ENCODE results near the gene PHYKPL. TPM values are rescaled to one million over a fixed set of nuclear protein-coding genes. Genes with fewer than 3 reads are reported as not detected.

Gene PHYKPL
- total and polyA plus RNA-seq, 7 experiments from 2014 or later = 38.8 to 265 (median 143) TPM

DNA sequence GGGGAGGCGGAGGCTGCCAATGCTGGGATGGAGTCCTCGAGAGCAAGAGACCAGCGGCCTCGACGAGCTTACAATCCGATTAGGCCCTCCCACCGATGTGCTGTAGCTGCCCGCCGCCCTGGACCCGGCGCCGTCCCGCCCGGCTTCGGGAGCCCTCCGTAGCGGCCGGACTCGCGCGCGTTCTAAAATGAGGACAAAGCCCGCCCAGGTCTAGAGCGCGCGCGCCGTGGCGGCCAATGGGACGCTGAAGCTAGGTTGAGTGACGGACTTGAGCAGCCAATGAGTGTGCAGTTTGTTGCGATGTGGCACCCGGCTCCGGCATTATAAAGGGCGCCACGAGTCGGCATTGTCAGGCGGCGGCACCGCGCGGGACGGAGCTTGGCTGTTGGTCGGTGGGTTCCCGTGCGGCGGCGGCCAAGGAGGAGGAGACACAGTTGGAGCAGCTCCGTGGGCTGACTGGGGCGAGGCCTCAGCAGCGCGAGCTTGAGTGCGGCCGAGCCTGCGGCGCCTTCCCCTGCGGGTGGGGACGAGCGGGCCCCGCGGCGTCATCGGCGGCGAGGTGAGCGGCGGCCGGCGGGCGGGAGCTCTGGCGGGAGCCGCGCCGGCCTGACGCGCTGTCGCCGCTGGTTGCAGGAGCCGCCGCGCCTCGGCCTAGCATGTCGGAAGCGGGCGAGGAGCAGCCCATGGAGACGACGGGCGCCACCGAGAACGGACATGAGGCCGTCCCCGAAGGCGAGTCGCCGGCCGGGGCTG lies 28.2 kb downstream of the PHYKPL start, which contains the start of gene HNRNPAB:
Gene HNRNPAB (plus strand): TSS at position 352 of the 753 bp plus-strand sequence. CDS start 305 bp downstream, at position 657.
- ATAC-seq (peak; percentile 92), DNase-seq (peak; percentile 93 to 98 (median 95))
- ChIA-PET POLR2A (interaction anchor here (0.6 to 1.5 kb wide), 13 partner anchors 10 to 1474 kb away, joined by 3 to 16 read pairs (median 3); partner anchors contain the start of gene PHYKPL), CTCF (interaction anchor here (0.6 kb wide), 1 partner anchor 386 kb away, joined by 3 read pairs; the partner anchor contains the start of gene COL23A1)
- Histone ChIP-seq H3K27me3 (ENCODE audit: control insufficient read depth in 2 of 2, insufficient read depth in 2 of 2, low read length in 2 of 2) (no peaks in the 10 kb centered on the region), H3K27ac (ENCODE audit: low read depth, low read length) (peak within 1 kb of the TSS; percentile 88), H3K4me1 (ENCODE audit: control insufficient read depth in 2 of 2, insufficient read depth in 2 of 2, low read length in 2 of 2) (peaks cover 11 to 25% of the 10 kb centered on the region in 2 donors), H3K4me3 (ENCODE audit: low read length) (peak within 1 kb of the TSS; percentile 94), H3K36me3 (ENCODE audit: control insufficient read depth in 2 of 3, insufficient read depth in 3 of 3, low read length in 3 of 3) (peaks cover 19 to 29% (median 23%) of the 10 kb centered on the region in 3 experiments), H3K9me3 (ENCODE audit: control insufficient read depth in 2 of 3, low read length in 3 of 3) (no peaks in the 10 kb centered on the region)
- Mint-ChIP-seq H3K4me3 (peak within 1 kb of the TSS; percentile 90 to 100 (median 99)), H3K36me3 (peaks cover 3 to 29% (median 14%) of the 10 kb centered on the region in 5 donors), H3K4me1 (peaks cover 27 to 35% (median 33%) of the 10 kb centered on the region in 7 donors), H3K27me3 (peaks cover 0 to 2% (median 0%) of the 10 kb centered on the region in 5 donors), H3K9me3 (peaks cover 0 to 5% (median 0%) of the 10 kb centered on the region in 11 donors), H3K27ac (peak within 1 kb of the TSS; percentile 91 to 100 (median 99))
- intact Hi-C loops (cut with micrococcal nuclease) = loop anchor here (1.0 to 10.0 kb wide), 11 partner anchors 28 to 1840 kb away; partner anchors contain the start of genes PHYKPL (in 2 of the 2), RUFY1 (in 2 of the 2), ARL10 (in 1 of the 2) and CLK4 (in 1 of the 2)

DNA sequence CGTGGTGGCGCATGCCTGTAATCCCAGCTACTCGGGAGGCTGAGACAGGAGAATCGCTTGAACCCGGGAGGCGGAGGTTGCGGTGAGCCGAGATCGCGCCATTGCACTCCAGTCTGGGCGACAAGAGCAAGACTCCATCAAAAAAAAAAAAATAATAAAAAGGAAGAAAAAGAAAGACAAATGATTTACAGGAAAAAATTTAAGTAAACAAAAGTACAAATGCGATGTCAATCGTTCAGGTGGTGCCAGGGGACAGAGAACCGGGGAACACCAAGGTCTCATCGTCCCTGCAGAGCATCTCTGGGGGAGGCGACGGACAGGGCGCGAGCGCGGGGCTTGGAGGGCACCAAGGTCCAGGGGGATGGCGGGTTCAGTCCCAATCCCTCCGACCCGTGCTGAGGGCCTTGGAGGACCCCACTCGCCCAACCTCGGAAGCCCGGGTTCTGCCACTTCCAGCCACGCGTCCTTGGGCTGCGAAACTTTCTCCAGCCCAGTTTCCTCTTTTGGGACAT lies 28.9 kb downstream of the PHYKPL start:
- H3K9me3 ChIP-seq (ENCODE audit: control insufficient read depth in 2 of 3, low read length in 3 of 3) = no peaks in the 10 kb centered on the region
- H3K4me3 ChIP-seq (ENCODE audit: low read length) = peak overlapping the region; percentile 94
- Mint-ChIP-seq H3K9me3 (peaks cover 0 to 5% (median 0%) of the 10 kb centered on the region in 11 donors), H3K4me1 (peaks cover 21 to 33% (median 28%) of the 10 kb centered on the region in 7 donors), H3K27me3 (peaks cover 0 to 2% (median 0%) of the 10 kb centered on the region in 5 donors), H3K27ac (peak overlapping the region in 8 of 9 donors; percentile 58 to 100 (median 98)), H3K4me3 (peak overlapping the region; percentile 90 to 100 (median 99)), H3K36me3 (peaks cover 3 to 24% (median 14%) of the 10 kb centered on the region in 5 donors)
- peaks cover 12 to 23% (median 17%) of the 10 kb centered on the region in 3 experiments for H3K36me3 ChIP-seq (ENCODE audit: control insufficient read depth in 2 of 3, insufficient read depth in 3 of 3, low read length in 3 of 3)
- H3K27me3 ChIP-seq (ENCODE audit: control insufficient read depth in 2 of 2, insufficient read depth in 2 of 2, low read length in 2 of 2) = no peaks in the 10 kb centered on the region
- peaks cover 11 to 25% of the 10 kb centered on the region in 2 donors for H3K4me1 ChIP-seq (ENCODE audit: control insufficient read depth in 2 of 2, insufficient read depth in 2 of 2, low read length in 2 of 2)
- CTCF ChIA-PET = no interaction called here
- ATAC-seq (peak; percentile 6), DNase-seq (no peak)
- POLR2A ChIA-PET = interaction anchor here (0.8 to 1.5 kb wide), 10 partner anchors 11 to 1474 kb away, joined by 3 to 16 read pairs (median 3); partner anchors contain the start of gene PHYKPL
- intact Hi-C loops (cut with micrococcal nuclease) = loop anchor here (1.0 to 10.0 kb wide), 11 partner anchors 29 to 1839 kb away; partner anchors contain the start of genes PHYKPL (in 2 of the 2), RUFY1 (in 2 of the 2), ARL10 (in 1 of the 2) and CLK4 (in 1 of the 2)
- peak overlapping the region; percentile 88 for H3K27ac ChIP-seq (ENCODE audit: low read depth, low read length)

DNA sequence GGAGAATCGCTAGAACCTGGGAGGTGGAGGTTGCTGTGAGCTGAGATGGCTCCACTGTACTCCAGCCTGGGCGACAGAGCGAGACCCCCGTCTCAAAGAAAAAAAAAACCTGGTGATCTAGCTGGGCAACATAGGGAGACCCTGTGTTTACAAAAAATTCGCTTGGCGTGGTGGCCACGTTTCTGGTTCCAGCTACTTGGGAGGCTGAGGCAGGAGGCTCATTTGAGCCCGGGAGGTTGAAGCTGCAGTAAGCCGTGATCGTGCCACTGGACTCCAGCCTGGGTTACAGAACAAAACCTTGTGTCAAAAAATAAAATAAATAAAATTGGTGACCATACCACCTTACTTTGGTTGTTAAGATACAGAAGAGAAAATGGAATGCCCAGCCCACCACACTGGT lies 30.1 kb downstream of the PHYKPL start:
- intact Hi-C loops (cut with micrococcal nuclease) = loop anchor here (5.0 to 10.0 kb wide), 5 partner anchors 70 to 1838 kb away; partner anchors contain the start of genes RUFY1 (in 2 of the 2), ARL10 (in 1 of the 2), KIAA1191 (in 1 of the 2) and RMND5B (in 1 of the 2)
- Mint-ChIP-seq H3K27ac (peak overlapping the region in 2 of 9 donors; percentile 31 to 65), H3K4me1 (peaks cover 13 to 26% (median 21%) of the 10 kb centered on the region in 7 donors), H3K27me3 (peaks cover 0 to 2% (median 0%) of the 10 kb centered on the region in 5 donors), H3K9me3 (peaks cover 0 to 5% (median 0%) of the 10 kb centered on the region in 11 donors), H3K4me3 (peak overlapping the region in 9 of 10 donors; percentile 41 to 96 (median 56)), H3K36me3 (peaks cover 3 to 22% (median 14%) of the 10 kb centered on the region in 5 donors)
- H3K4me1 ChIP-seq (ENCODE audit: control insufficient read depth in 2 of 2, insufficient read depth in 2 of 2, low read length in 2 of 2) = peaks cover 11 to 21% of the 10 kb centered on the region in 2 donors
- H3K9me3 ChIP-seq (ENCODE audit: control insufficient read depth in 2 of 3, low read length in 3 of 3) = no peaks in the 10 kb centered on the region
- peaks cover under 1 to 13% (median 9%) of the 10 kb centered on the region in 3 experiments for H3K36me3 ChIP-seq (ENCODE audit: control insufficient read depth in 2 of 3, insufficient read depth in 3 of 3, low read length in 3 of 3)
- DNase-seq (no peak), ATAC-seq (no peak)
- POLR2A ChIA-PET = interaction anchor here (1.1 kb wide), 1 partner anchor 9 kb away, joined by 3 read pairs; no protein-coding TSS in a partner anchor
- H3K27me3 ChIP-seq (ENCODE audit: control insufficient read depth in 2 of 2, insufficient read depth in 2 of 2, low read length in 2 of 2) = no peaks in the 10 kb centered on the region
- no peak overlapping the region for H3K27ac ChIP-seq (ENCODE audit: low read depth, low read length)
- no peak overlapping the region for H3K4me3 ChIP-seq (ENCODE audit: low read length)
- CTCF ChIA-PET = interaction anchor here (0.7 kb wide), 1 partner anchor 33 kb away, joined by 4 read pairs; no protein-coding TSS in a partner anchor

DNA sequence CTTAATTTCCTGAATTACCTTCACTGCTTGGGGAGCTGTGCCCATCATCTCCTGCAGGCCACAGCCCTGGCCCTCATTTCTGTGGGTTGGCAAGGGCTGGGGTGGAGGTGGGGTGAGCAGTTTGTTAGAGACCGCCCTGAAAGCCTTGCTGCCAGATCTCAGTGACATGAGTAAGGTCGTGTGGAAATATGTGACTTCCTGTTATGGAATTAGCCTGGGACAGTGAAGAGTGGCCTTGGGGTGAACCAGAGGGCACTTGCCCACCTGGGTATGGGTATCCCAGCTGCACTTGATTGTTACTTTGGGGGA lies 30.7 kb downstream of the PHYKPL start:
- Mint-ChIP-seq H3K36me3 (peaks cover 3 to 17% (median 10%) of the 10 kb centered on the region in 5 donors), H3K27ac (peak overlapping the region in 2 of 9 donors; percentile 12 to 31), H3K4me1 (peaks cover 11 to 19% (median 14%) of the 10 kb centered on the region in 7 donors), H3K27me3 (peaks cover 0 to 2% (median 0%) of the 10 kb centered on the region in 5 donors), H3K4me3 (peak overlapping the region in 7 of 10 donors; percentile 7 to 49 (median 41)), H3K9me3 (peaks cover 0 to 5% (median 0%) of the 10 kb centered on the region in 11 donors)
- ATAC-seq (no peak), DNase-seq (no peak)
- H3K4me3 ChIP-seq (ENCODE audit: low read length) = no peak overlapping the region
- ChIA-PET POLR2A (interaction anchor here (1.1 kb wide), 1 partner anchor 9 kb away, joined by 3 read pairs; no protein-coding TSS in a partner anchor), CTCF (no interaction called here)
- no peaks in the 10 kb centered on the region for H3K27me3 ChIP-seq (ENCODE audit: control insufficient read depth in 2 of 2, insufficient read depth in 2 of 2, low read length in 2 of 2)
- H3K27ac ChIP-seq (ENCODE audit: low read depth, low read length) = no peak overlapping the region
- peaks cover 11 to 15% of the 10 kb centered on the region in 2 donors for H3K4me1 ChIP-seq (ENCODE audit: control insufficient read depth in 2 of 2, insufficient read depth in 2 of 2, low read length in 2 of 2)
- H3K9me3 ChIP-seq (ENCODE audit: control insufficient read depth in 2 of 3, low read length in 3 of 3) = no peaks in the 10 kb centered on the region
- H3K36me3 ChIP-seq (ENCODE audit: control insufficient read depth in 2 of 3, insufficient read depth in 3 of 3, low read length in 3 of 3) = peaks cover 0 to 6% (median 4%) of the 10 kb centered on the region in 3 experiments
- intact Hi-C loops (cut with micrococcal nuclease) = loop anchor here (5.0 to 10.0 kb wide), 5 partner anchors 70 to 1837 kb away; partner anchors contain the start of genes RUFY1 (in 2 of the 2), ARL10 (in 1 of the 2), KIAA1191 (in 1 of the 2) and RMND5B (in 1 of the 2)

DNA sequence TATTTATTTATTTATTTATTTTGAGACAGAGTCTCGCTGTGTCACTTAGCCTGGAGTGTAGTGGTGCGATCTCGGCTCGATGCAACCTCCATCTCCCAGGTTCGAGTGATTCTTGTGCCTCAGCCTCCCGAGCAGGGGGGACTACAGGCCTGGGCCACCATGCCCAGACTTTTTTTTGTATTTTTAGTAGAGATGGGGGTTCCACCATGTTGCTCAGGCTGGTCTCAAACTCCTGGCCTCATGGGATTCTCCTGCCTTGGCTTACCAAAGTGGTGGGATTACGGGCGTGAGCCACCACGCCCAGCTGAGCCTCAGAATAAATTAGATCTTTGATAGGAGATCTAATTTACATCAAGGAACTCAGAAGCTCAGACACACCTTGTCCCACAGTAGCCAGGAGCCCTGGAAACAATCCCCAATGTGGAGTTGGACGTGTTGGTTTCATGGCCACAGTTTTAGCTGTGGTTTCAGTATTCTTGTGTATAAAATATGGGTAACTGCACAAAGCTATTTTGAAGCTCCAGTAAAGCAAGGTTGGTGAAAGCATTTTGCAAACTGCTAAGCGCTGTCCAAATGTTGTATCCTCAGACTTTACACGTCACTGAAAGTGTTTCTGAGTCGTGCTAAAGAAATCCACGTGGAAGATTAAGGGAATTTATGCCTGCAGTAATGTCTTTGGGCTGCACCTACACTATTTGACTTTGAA lies 31.2 kb downstream of the PHYKPL start:
- H3K4me3 ChIP-seq (ENCODE audit: low read length) = no peak overlapping the region
- no peak for DNase-seq
- Mint-ChIP-seq H3K4me1 (peaks cover 6 to 14% (median 9%) of the 10 kb centered on the region in 7 donors), H3K4me3 (peak overlapping the region in 3 of 10 donors; percentile 7 to 44 (median 41)), H3K36me3 (peaks cover 3 to 14% (median 6%) of the 10 kb centered on the region in 5 donors), H3K9me3 (peaks cover 0 to 5% (median 0%) of the 10 kb centered on the region in 11 donors), H3K27me3 (peaks cover 0 to 4% (median 0%) of the 10 kb centered on the region in 5 donors), H3K27ac (no peak overlapping the region)
- no peaks in the 10 kb centered on the region for H3K27me3 ChIP-seq (ENCODE audit: control insufficient read depth in 2 of 2, insufficient read depth in 2 of 2, low read length in 2 of 2)
- H3K36me3 ChIP-seq (ENCODE audit: control insufficient read depth in 2 of 3, insufficient read depth in 3 of 3, low read length in 3 of 3) = peaks cover 0 to 4% (median 0%) of the 10 kb centered on the region in 3 experiments
- CTCF ChIA-PET = no interaction called here
- no peak for ATAC-seq
- no peak overlapping the region for H3K27ac ChIP-seq (ENCODE audit: low read depth, low read length)
- no peaks in the 10 kb centered on the region for H3K9me3 ChIP-seq (ENCODE audit: control insufficient read depth in 2 of 3, low read length in 3 of 3)
- H3K4me1 ChIP-seq (ENCODE audit: control insufficient read depth in 2 of 2, insufficient read depth in 2 of 2, low read length in 2 of 2) = peaks cover 8 to 10% of the 10 kb centered on the region in 2 donors
- intact Hi-C loops (cut with micrococcal nuclease) = loop anchor here (5.0 to 10.0 kb wide), 5 partner anchors 69 to 1837 kb away; partner anchors contain the start of genes RUFY1 (in 2 of the 2), ARL10 (in 1 of the 2), KIAA1191 (in 1 of the 2) and RMND5B (in 1 of the 2)
- POLR2A ChIA-PET = interaction anchor here (1.1 kb wide), 1 partner anchor 8 kb away, joined by 3 read pairs; no protein-coding TSS in a partner anchor
